Smooth muscle cell of the coronary artery (primary cell): ENCODE results near the gene MUC15. TPM values are rescaled to one million over a fixed set of nuclear protein-coding genes. Genes with fewer than 3 reads are reported as not detected.

ENCODE experiments used
- total RNA-seq: library from RNA; depleted of rRNA; stranded (reverse); fragments of >200 nt; gene quantifications from 2 replicates; pipeline ENCODE4 v1.2.3, GENCODE V29; 2014; ENCODE audit warnings: low replicate concordance

MUC15 gene, protein sequence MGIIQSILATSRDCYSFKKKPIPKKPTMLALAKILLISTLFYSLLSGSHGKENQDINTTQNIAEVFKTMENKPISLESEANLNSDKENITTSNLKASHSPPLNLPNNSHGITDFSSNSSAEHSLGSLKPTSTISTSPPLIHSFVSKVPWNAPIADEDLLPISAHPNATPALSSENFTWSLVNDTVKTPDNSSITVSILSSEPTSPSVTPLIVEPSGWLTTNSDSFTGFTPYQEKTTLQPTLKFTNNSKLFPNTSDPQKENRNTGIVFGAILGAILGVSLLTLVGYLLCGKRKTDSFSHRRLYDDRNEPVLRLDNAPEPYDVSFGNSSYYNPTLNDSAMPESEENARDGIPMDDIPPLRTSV
- total RNA-seq: not detected in 2 replicates

GRCh38 chr11:26571861-26572654, at the start of gene MUC15:
TSS of gene MUC15 (minus strand) at chr11:26572263. CDS start at chr11:26567094, 5,169 bp downstream.

Other genes starting within 250 kb of the MUC15 start
- 0.23 TPM in 1 of 2 replicates, not detected in the other for gene ANO3, start 240.1 kb downstream of the MUC15 start, total RNA-seq
- gene SLC5A12, start 149.8 kb upstream of the MUC15 start, total RNA-seq: not detected in 2 replicates